ENCODE measurements around the gene MTARC1.

MTARC1 gene

GRCh38 chr1:220806408-220806807, 19.7 kb downstream of the MTARC1 start:
- TF ChIP-seq CTCF (conservative IDR thresholded peaks at IDR 0.05; ENCODE audit: low read length): no peak
- H3K4me3 ChIP-seq (ENCODE audit: low read length): no peak overlapping the region
- DNase-seq (ENCODE audit: low read depth): no peak

- no peak for DNase-seq (ENCODE audit: low read depth)
- no peak overlapping the region for H3K4me3 ChIP-seq (ENCODE audit: low read length)
- TF ChIP-seq CTCF (conservative IDR thresholded peaks at IDR 0.05; ENCODE audit: low read length): no peak
These were observed 21.0 kb downstream of the MTARC1 start for GRCh38 chr1:220807726-220808125.

- H3K4me3 ChIP-seq (ENCODE audit: low read length): no peak overlapping the region
- DNase-seq (ENCODE audit: low read depth): no peak
These were observed 21.9 kb downstream of the MTARC1 start for GRCh38 chr1:220808345-220809186.

GRCh38 chr1:220809187-220809550, 22.5 kb downstream of the MTARC1 start:
- no peak overlapping the region for H3K4me3 ChIP-seq (ENCODE audit: low read length)
- no peak for TF ChIP-seq CTCF (conservative IDR thresholded peaks at IDR 0.05; ENCODE audit: low read length)
- no peak for DNase-seq (ENCODE audit: low read depth)

More at GRCh38 chr1:220808345-220809186, 21.9 kb downstream of the MTARC1 start:
- no peak for TF ChIP-seq CTCF (conservative IDR thresholded peaks at IDR 0.05; ENCODE audit: low read length)

GRCh38 chr1:220809704-220810103, 23.0 kb downstream of the MTARC1 start:
- no peak for TF ChIP-seq CTCF (conservative IDR thresholded peaks at IDR 0.05; ENCODE audit: low read length)
- no peak for DNase-seq (ENCODE audit: low read depth)
- no peak overlapping the region for H3K4me3 ChIP-seq (ENCODE audit: low read length)

- H3K4me3 ChIP-seq (ENCODE audit: low read length): peak overlapping the region; percentile 33; the same call in 1 of the 2 replicates
- peak; percentile 82 for DNase-seq (ENCODE audit: low read depth)
These were observed 23.5 kb downstream of the MTARC1 start for GRCh38 chr1:220810179-220810653.

More at GRCh38 chr1:220810179-220810653, 23.5 kb downstream of the MTARC1 start:
- TF ChIP-seq CTCF (conservative IDR thresholded peaks at IDR 0.05; ENCODE audit: low read length): peak; percentile 97

All from AG10803 (cell line).